ENCODE results near the gene OVAAL.
"Not testable (repeated sequence)": the region's sequence is repeated elsewhere in the genome, so short reads cannot be mapped to it uniquely, and the experiment has no call there.

The OVAAL gene

GRCh38 chr1:180548686-180549317 lies 10.0 kb upstream of the OVAAL start:
- DNase-seq (ENCODE audit: low read depth), result no peak
- TF ChIP-seq CTCF (IDR thresholded peaks at IDR 0.05; ENCODE audit: low read depth, low read length, missing control alignments), result no peak
- no peak overlapping the region for H3K4me3 ChIP-seq (ENCODE audit: low read depth, low read length)

DNA sequence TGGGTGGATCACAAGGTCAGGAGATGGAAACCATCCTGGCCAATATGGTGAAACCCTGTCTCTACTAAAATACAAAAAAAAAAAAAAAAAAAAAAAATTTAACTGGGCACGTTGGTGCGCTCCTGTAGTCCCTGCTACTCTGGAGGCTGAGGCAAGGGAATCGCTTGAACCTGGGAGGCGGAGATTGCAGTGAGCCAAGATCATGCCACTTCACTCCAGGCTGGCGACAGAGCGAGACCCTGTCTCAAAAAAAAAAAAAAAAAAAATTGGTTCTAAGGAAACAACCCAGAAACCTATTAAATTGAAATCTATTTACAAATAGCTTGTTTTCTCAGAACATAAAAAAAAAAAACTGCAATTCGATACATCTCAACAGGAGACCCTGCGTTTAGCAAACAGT lies 9.0 kb upstream of the OVAAL start:
- DNase-seq (ENCODE audit: low read depth), result not testable (repeated sequence)

DNA sequence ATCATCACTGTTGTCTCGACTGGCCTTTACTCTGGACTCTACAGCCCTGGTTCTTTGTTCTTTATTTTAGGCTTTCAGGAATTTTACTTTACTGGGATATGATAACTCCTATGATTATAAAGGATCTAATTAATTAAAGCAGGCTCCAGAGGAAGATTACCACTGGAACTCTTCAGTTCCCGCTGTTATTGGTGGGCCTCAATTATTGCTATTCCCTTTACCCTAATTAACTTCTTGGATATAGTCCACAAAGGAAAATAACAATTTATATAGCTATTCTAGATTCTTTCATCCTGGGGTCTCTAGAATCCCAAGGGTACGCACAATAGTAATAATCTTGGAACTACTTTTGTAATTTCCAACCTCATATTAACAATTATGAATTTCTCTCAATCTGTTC lies 8.5 kb upstream of the OVAAL start:
- H3K4me3 ChIP-seq (ENCODE audit: low read depth, low read length), result no peak overlapping the region
- DNase-seq (ENCODE audit: low read depth), result no peak
- TF ChIP-seq CTCF (IDR thresholded peaks at IDR 0.05; ENCODE audit: low read depth, low read length, missing control alignments), result no peak

More for the DNA sequence above, 9.0 kb upstream of the OVAAL start:
- not testable (repeated sequence) for H3K4me3 ChIP-seq (ENCODE audit: low read depth, low read length)

DNA sequence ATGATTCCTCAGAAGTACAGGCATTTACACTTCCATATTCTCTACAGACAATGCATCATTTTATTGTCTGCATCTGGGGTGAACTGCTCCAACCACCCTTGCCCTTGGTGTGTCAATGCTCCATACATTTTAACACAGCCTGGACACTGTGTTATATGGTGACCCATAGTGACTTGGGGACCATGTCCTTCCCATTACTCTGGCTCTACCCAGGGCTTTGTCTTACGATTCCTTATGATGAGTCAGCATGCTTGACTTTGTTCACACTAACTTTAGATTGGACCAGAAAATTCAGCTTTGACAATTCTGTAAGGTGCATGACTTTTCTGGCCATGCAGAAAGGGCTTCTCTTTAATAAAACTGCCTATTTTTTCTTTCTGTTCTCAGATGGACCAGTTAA lies 6.8 kb upstream of the OVAAL start:
- TF ChIP-seq CTCF (IDR thresholded peaks at IDR 0.05; ENCODE audit: low read depth, low read length, missing control alignments), result no peak
- H3K4me3 ChIP-seq (ENCODE audit: low read depth, low read length), result no peak overlapping the region
- DNase-seq (ENCODE audit: low read depth), result no peak

DNA sequence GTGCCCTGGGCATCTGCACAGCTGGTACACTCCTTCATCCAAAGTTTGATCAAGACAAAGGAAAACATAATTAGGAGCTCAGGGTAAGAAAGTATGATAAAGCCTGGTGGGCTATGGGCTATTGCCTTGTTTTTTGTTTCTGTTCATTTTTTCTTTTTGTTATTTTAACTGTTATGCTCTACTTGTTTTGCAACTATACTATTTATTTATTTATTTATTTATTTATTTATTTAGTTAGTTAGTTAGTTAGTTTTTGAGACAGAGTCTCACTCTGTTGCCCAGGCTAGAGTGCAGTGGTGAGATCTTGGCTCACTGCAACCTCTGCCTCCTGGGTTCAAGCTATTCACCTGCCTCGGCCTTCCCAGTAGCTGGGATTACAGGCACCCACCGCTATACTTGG lies 5.7 kb upstream of the OVAAL start:
- DNase-seq (ENCODE audit: low read depth); H3K4me3 ChIP-seq (ENCODE audit: low read depth, low read length): not testable (repeated sequence)

DNA sequence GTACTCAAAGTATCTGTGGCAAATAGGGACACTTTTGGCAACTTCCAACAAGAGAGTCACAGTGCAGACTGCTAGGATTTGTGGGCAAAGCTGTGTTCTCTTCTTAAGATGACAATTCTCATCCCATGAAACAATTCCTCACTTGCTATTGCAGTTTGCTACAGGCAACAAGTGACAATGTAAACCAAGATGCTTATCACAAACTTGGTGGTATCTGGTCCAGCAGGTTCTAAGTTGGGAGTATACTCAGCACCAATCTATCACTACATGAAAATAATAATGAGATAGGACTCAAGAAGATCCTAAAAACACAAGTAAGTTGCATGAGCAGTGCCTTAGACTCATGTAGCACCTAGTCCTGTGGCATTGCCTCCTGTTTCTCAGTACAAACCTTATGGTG lies 3.4 kb upstream of the OVAAL start:
- TF ChIP-seq CTCF (IDR thresholded peaks at IDR 0.05; ENCODE audit: low read depth, low read length, missing control alignments), result no peak

DNA sequence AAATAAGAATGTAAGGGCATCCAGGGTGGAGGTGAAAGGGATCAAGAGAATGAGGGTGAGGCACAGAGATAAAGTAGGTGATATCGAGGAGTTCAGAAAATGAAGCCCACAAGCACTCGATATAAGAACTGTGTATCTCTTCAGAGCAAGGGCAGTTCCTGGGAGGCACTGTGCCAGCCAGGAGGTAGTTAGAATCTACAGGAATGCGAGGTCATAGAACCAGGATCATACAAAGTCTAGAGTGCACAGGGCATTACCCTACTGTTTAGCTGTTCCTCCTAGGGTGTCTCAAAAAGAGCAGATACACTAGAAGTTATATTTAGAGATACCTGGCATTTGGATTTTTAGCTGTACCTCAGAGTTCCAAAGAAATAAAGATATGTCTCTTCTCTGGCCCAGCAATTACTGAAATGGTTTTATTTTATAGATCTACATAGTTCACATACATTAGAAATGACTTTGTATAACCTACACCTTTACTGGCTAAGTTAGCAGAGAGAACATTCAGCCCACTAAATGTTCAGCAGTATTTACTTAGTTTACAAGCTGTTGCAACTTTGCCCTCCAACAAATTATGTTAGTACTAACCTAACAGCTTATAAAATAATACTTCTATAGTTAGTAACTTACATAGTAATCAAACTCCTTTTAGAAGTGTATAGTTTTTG lies 1.6 kb downstream of the OVAAL start:
- TF ChIP-seq CTCF (IDR thresholded peaks at IDR 0.05; ENCODE audit: low read depth, low read length, missing control alignments), result no peak
- no peak overlapping the region for H3K4me3 ChIP-seq (ENCODE audit: low read depth, low read length)
- DNase-seq (ENCODE audit: low read depth), result no peak

More for the DNA sequence above, 3.4 kb upstream of the OVAAL start:
- H3K4me3 ChIP-seq (ENCODE audit: low read depth, low read length), result no peak overlapping the region
- DNase-seq (ENCODE audit: low read depth), result no peak

- TF ChIP-seq CTCF (IDR thresholded peaks at IDR 0.05; ENCODE audit: low read depth, low read length, missing control alignments), result no peak
- H3K4me3 ChIP-seq (ENCODE audit: low read depth, low read length), result no peak overlapping the region
- DNase-seq (ENCODE audit: low read depth), result no peak
Observed at GRCh38 chr1:180560868-180561600, 2.3 kb downstream of the OVAAL start.

Measured in GM12864 (cell line).